ENCODE data around the gene ZNF697. TPM values are rescaled to one million over a fixed set of nuclear protein-coding genes. Genes with fewer than 3 reads are reported as not detected.
A peak's percentile ranks its signal among the peaks of the same experiment; 100 is the strongest.
"Not testable (repeated sequence)": the region's sequence is repeated elsewhere in the genome, so short reads cannot be mapped to it uniquely, and the experiment has no call there.

Gene ZNF697
- total RNA-seq, 4 donors from 2014 or later, result 2.6 to 8.1 (median 3.7) TPM

GRCh38 chr1:119613769-119614720 lies 34.0 kb downstream of the ZNF697 start:
- 50% methylated on average over 9 of the region's 9 CpGs for WGBS
- Histone ChIP-seq H3K36me3 (no peaks in the 10 kb centered on the region), H3K27ac (no peak overlapping the region), H3K4me3 (no peak overlapping the region), H3K9me3 (no peaks in the 10 kb centered on the region), H3K4me1 (peaks cover 11% of the 10 kb centered on the region), H3K27me3 (no peaks in the 10 kb centered on the region)
- no peak for TF ChIP-seq POLR2A (IDR thresholded peaks at IDR 0.05)
- TF ChIP-seq CTCF (IDR thresholded peaks at IDR 0.05), result peak; percentile 71 to 72
- peak; percentile 83 to 88 for DNase-seq (ENCODE audit: low spot score in 2 of 2)

- DNase-seq (ENCODE audit: low spot score in 2 of 2), result peak; percentile 82 to 85
- no peaks in the 10 kb centered on the region for H3K27me3 ChIP-seq
- 16% methylated on average over 8 of the region's 8 CpGs for WGBS
These were observed 36.4 kb downstream of the ZNF697 start for GRCh38 chr1:119611701-119612113.

GRCh38 chr1:119608816-119609215 lies 39.2 kb downstream of the ZNF697 start:
- WGBS, result 77% methylated on average over 6 of the region's 6 CpGs
- not testable (repeated sequence) for H3K4me3 ChIP-seq; H3K27me3 ChIP-seq; H3K9me3 ChIP-seq; H3K36me3 ChIP-seq; DNase-seq (ENCODE audit: low spot score in 2 of 2); H3K27ac ChIP-seq
- H3K4me1 ChIP-seq, result peaks cover 17% of the 10 kb centered on the region

More at GRCh38 chr1:119611701-119612113, 36.4 kb downstream of the ZNF697 start:
- no peaks in the 10 kb centered on the region for H3K9me3 ChIP-seq
- peaks cover 6% of the 10 kb centered on the region for H3K4me1 ChIP-seq
- TF ChIP-seq POLR2AphosphoS5 (IDR thresholded peaks at IDR 0.05) (no peak), EP300 (IDR thresholded peaks at IDR 0.05) (no peak), CTCF (IDR thresholded peaks at IDR 0.05) (peak; percentile 66 to 91), POLR2A (IDR thresholded peaks at IDR 0.05) (no peak)
- H3K36me3 ChIP-seq, result no peaks in the 10 kb centered on the region
- H3K27ac ChIP-seq, result no peak overlapping the region
- no peak overlapping the region for H3K4me3 ChIP-seq

- H3K9me3 ChIP-seq; H3K27ac ChIP-seq; DNase-seq (ENCODE audit: low spot score in 2 of 2); H3K36me3 ChIP-seq; H3K27me3 ChIP-seq; H3K4me3 ChIP-seq: not testable (repeated sequence)
- peaks cover 23% of the 10 kb centered on the region for H3K4me1 ChIP-seq
- 90% methylated on average over 2 of the region's 6 CpGs for WGBS
These were observed 40.8 kb downstream of the ZNF697 start for GRCh38 chr1:119607087-119607807.

- no peak for DNase-seq (ENCODE audit: low spot score in 2 of 2)
- H3K9me3 ChIP-seq, result no peaks in the 10 kb centered on the region
- WGBS, result 93% methylated on average over 1 of the region's 1 CpG
- H3K4me3 ChIP-seq, result no peak overlapping the region
- no peaks in the 10 kb centered on the region for H3K36me3 ChIP-seq
- peaks cover 21% of the 10 kb centered on the region for H3K4me1 ChIP-seq
- no peaks in the 10 kb centered on the region for H3K27me3 ChIP-seq
- TF ChIP-seq CTCF (IDR thresholded peaks at IDR 0.05) (no peak), POLR2AphosphoS5 (IDR thresholded peaks at IDR 0.05) (no peak), POLR2A (IDR thresholded peaks at IDR 0.05) (no peak), EP300 (IDR thresholded peaks at IDR 0.05) (no peak)
- no peak overlapping the region for H3K27ac ChIP-seq
These were observed 41.7 kb downstream of the ZNF697 start for GRCh38 chr1:119606394-119606793.

- Histone ChIP-seq H3K27me3 (no peaks in the 10 kb centered on the region), H3K36me3 (no peaks in the 10 kb centered on the region), H3K4me3 (no peak overlapping the region), H3K9me3 (no peaks in the 10 kb centered on the region), H3K27ac (no peak overlapping the region), H3K4me1 (peaks cover 18% of the 10 kb centered on the region)
- 93% methylated on average over 3 of the region's 3 CpGs for WGBS
- TF ChIP-seq POLR2AphosphoS5 (IDR thresholded peaks at IDR 0.05), result no peak
- TF ChIP-seq EP300 (IDR thresholded peaks at IDR 0.05), result no peak
- TF ChIP-seq POLR2A (IDR thresholded peaks at IDR 0.05), result no peak
- TF ChIP-seq CTCF (IDR thresholded peaks at IDR 0.05), result no peak
- DNase-seq (ENCODE audit: low spot score in 2 of 2), result no peak
These were observed 42.4 kb downstream of the ZNF697 start for GRCh38 chr1:119605686-119606085.

GRCh38 chr1:119605080-119605479 lies 43.0 kb downstream of the ZNF697 start:
- 59% methylated on average over 8 of the region's 8 CpGs for WGBS
- not testable (repeated sequence) for H3K4me3 ChIP-seq; H3K9me3 ChIP-seq; DNase-seq (ENCODE audit: low spot score in 2 of 2); H3K27me3 ChIP-seq; H3K36me3 ChIP-seq; H3K27ac ChIP-seq
- peaks cover 18% of the 10 kb centered on the region for H3K4me1 ChIP-seq
